HuH-7 (cell line): ENCODE measurements around the gene ZNF823.
"Not testable (repeated sequence)": the region's sequence is repeated elsewhere in the genome, so short reads cannot be mapped to it uniquely, and the experiment has no call there.

Experiments used
- DNase-seq: peaks from one replicate; pipeline ENCODE4 v3.0.0; 2011; ENCODE audit warnings: low spot score

ZNF823 gene

DNA sequence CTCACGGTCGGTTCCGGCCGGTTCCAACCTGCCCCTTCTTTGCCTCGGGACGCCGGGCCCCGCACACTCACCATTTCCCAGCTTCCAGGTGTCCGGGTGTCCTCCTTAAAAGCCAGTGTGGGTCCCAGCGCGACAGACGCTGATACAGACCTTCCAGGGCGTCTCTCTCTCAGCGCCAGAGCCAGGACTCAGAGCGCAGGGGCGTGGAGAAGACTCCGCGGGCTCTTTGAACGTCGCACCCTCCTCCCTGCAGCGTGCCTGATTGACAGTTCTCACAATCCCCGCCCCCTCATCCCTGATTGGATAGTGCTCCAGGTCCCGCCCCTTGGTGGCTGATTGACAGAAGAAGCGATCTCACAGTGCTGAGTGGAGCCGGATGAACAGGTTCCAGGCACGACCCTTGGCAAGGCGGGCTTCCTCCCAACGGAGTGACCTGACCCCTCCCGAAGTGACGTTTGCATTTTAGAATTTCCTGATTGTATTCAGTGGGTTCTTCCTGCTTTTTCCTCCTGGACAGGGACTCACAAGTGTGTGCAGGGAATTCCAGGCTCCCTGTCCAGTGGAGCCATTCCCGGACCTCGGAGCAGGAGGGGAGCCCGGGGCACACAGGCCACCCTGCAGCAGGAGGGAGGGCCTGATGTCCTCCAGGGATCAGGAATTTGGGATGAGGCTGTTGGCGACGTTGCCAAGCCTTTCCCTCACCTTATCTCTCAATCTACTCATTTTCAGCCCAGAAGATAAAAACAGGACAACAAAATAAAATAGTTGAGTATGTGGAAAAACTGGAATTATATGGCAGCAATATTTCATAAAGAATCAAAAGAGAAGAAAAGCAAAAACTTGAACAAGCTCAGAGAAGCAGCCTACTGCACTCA lies at the start of gene ZNF823:
Gene ZNF823, minus strand, starts transcription at position 201 of the 875 bp plus-strand sequence. Its CDS starts 127 bp downstream, at position 74.
- peak; percentile 81 for DNase-seq

DNA sequence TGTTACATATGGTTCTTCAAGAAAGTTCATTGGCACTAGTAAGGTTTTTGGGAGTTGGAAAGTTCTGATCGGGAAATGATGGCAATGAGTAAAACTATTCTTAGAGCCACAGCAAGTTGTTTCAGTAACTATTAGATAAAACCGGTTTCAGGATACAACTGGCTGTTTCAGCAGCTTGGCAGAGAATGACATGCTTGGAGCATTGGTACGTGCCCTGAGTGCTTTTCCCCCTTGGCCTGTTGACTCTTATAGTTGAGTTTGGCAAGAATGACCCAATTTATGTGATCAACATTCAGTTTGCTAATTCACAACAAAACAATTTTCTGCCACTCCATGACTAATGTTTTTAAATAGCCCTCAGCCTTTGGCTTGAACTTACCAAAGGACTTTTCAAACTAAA lies 48.8 kb upstream of the ZNF823 start:
- DNase-seq, result no peak

- DNase-seq, result no peak
These were observed 45.6 kb upstream of the ZNF823 start for GRCh38 chr19:11784356-11784755.

GRCh38 chr19:11783767-11784166 lies 45.0 kb upstream of the ZNF823 start:
- DNase-seq, result no peak

GRCh38 chr19:11781295-11782057 lies 42.7 kb upstream of the ZNF823 start:
- DNase-seq, result no peak

DNA sequence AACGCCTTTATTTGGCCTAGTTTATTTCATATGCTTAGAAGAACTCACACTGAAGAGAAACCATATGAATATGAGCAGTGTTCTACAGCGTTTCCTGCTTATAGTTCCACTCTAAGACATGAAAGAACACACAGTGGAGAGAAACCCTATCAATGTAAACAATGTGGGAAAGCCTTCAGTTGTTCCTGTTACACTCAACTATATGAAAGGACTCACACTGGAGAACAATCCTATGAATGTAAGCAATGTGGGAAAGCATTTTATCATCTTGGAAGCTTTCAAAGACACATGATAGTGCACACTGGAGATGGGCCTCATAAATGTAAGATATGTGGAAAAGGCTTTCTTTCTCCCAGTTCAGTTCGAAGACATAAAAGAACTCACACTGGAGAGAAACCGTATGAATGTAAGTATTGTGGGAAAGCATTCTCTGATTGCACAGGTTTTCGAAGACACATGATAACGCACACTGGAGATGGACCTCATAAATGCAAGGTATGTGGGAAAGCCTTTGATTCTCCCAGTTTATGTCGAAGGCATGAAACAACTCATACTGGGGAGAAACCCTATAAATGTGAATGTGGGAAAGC lies 41.8 kb upstream of the ZNF823 start:
- DNase-seq, result no peak

- not testable (repeated sequence) for DNase-seq
These were observed 37.9 kb upstream of the ZNF823 start for GRCh38 chr19:11776669-11777068.

- DNase-seq, result not testable (repeated sequence)
These were observed 32.8 kb upstream of the ZNF823 start for GRCh38 chr19:11771520-11771919.

- DNase-seq, result no peak
These were observed 31.2 kb upstream of the ZNF823 start for GRCh38 chr19:11769995-11770394.

DNA sequence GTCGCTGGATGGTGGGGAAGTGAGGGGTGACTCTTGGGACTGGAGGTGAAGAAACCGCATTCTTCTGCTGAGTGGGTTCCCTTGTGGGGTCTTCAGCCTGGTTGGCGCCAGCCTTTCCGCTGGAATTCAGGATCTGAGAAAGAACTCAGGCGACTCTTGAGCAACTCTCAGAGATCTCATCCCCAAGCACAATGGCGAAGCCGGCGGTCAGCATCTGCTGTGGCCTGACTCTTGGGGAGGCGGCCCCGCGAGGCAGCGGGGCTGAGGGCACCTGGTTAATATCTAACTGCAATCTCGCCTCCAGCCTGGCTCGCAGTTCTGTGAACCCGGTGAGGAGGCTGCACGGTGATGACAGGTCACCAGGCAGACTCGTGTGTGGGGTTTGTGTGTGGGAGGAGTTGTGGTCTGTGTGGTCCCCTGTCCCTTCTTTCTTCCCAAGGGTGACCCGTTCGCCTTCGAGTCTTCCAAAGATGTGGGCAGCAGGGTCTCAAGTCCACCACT lies 28.9 kb upstream of the ZNF823 start:
- DNase-seq, result peak; percentile 21

DNA sequence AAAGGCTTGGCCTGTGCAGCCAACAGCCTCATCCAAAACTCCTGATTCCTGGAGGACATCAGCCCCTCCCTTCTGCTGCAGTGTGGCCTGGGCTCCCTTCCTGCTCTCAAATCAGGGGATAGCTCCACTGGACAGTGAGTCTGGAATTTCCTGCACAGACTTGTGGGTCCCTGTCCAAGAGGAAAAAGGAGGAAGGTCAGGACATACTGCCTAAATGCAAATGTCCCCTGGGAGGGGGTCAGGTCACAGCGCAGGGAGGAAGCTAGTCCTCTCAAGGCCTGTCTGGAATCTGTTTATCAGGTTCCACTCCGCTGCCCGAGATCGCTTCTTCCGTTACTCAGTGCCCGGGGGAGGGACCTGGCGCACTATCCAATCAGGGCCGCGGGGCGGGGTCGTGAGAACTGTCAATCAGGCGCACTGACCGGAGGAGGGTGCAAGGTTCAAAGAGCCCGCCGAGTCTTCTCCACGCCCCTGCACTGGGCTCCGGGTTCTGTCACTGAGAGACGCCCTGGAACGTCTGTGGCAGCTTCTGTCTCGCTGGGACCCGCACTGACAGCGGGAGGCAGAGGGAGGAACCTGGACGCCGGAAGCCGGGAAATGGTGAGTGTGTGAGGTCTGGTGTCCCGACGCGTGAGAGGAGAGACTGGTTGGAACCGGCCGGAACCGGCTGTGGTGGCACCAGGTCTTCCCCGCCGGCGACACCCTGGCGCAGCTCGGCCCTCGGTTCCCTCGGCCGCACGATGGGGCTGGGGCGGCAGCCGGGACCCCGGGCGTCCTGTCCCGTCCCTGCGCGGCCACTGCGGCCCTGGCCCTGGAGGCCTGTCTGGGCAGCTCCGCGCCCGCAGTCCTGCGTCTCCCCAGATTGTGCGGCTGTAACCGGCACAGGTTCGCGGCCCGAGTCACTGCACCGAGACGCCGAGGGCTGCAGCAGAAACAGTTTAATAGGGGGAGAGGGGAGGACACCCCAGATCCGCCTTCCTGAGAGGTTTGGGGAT lies 28.1 kb upstream of the ZNF823 start, which contains the start of gene ZNF441:
Gene ZNF441, plus strand, starts transcription at position 404 of the 995 bp plus-strand sequence. Its CDS starts 194 bp downstream, at position 598.
- DNase-seq, result peak; percentile 84

DNA sequence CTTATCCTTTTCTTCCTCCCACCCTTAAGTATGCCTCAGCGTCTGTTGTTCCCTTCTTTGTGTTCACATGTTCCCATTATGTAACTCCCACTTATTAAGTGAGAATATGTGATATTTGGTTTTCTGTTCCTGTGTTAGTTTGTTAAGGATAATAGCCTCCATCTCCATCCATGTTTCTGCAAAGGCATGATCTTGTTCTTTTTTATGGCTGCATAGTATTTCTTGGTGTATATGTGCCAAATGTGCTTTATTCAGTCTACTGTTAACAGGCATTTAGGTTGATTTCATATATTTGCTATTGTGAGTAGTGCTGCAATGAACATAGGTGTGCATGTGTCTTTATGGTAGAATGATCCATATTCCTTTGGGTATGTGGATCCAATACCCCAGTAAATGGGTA lies 24.9 kb upstream of the ZNF823 start:
- no peak for DNase-seq

DNA sequence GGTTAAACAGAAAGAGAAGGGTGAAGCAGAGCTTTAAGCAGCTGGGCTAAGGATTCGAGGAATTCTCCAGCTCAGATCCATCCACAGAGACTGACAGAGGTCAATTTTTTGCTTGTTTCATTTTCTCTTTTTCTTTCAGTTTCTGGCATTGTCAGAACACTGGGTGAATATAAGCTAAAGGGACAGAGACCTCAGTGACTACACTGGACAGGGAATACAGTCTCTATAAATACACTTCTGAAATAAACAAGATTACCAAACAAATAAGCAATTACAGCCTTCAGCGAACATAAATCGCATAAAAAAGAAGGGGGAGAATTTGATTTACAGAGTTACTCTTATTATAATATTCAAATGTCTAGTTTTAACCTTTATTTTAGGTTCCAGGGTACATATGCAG lies 24.4 kb upstream of the ZNF823 start:
- no peak for DNase-seq

GRCh38 chr19:11759805-11760204 lies 21.1 kb upstream of the ZNF823 start:
- DNase-seq, result no peak

DNA sequence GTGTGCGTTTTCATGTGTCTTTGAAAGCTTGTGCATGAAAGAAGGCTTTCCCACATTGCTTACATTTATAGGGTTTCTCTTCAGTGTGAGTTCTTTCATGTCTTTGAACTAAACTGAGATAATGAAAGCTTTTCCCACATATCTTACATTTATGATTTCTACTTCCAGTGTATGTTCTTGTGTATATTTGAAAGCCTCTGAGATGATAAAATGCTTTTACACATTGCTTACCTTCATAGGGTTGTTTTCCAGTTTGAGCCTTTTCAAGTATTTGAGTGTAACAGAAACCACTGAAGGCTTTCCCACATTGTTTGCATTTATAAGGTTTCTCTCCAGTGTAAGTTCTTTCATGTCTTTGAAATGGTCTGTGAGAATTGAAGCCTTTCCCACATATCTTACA lies 18.2 kb upstream of the ZNF823 start:
- no peak for DNase-seq

DNA sequence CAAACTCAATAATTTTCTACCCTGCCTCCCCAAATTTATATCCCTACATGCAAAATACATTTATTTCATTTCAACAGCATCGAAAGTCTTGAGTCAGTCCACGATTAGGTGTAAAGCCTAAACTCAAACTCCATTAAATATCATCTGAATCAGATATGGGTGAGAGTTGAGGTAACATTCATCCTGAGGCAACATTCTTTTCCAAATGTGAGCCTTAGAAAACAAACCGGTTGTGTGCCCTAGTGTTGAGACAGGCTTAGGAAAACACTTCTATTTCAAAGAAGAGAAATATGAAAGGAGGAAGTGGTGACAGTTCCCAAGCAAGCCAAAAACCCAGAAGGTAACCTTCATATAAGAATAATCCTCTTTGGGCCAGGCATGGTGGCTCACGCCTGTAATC lies 15.9 kb upstream of the ZNF823 start:
- DNase-seq, result no peak

DNA sequence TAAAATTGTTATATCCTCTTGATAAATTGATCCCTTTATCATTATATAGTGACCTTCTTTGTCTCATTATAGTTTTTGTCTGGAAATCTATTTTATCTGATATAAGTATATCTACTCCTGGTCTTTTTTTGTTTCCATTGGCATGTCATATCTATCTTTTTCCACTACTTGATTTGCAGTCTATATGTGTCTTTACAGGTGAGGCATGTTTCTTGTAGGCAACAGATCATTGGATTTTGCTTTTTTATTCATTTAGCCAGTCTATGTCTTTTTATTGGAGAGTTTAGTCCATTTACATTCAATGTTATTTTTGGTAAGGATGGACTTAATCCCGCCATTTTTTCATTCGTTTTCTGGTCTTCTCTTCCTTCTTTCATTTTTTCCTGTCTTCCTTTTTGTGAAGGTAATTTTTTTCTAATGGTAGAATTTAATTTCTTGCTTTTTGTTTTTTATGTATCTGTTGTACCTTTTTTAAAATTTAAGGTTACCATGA lies 13.5 kb upstream of the ZNF823 start:
- no peak for DNase-seq

- DNase-seq, result no peak
These were observed 11.0 kb upstream of the ZNF823 start for GRCh38 chr19:11749751-11750150.

GRCh38 chr19:11747277-11747676 lies 8.5 kb upstream of the ZNF823 start:
- no peak for DNase-seq

- DNase-seq, result no peak
These were observed 7.1 kb upstream of the ZNF823 start for GRCh38 chr19:11745869-11746268.
